ENCODE data around the gene GALNT18. TPM values are rescaled to one million over a fixed set of nuclear protein-coding genes. Genes with fewer than 3 reads are reported as not detected.

The GALNT18 gene
- total RNA-seq, 4 donors from 2014 or later: 3.5 to 31.4 (median 11.1) TPM

DNA sequence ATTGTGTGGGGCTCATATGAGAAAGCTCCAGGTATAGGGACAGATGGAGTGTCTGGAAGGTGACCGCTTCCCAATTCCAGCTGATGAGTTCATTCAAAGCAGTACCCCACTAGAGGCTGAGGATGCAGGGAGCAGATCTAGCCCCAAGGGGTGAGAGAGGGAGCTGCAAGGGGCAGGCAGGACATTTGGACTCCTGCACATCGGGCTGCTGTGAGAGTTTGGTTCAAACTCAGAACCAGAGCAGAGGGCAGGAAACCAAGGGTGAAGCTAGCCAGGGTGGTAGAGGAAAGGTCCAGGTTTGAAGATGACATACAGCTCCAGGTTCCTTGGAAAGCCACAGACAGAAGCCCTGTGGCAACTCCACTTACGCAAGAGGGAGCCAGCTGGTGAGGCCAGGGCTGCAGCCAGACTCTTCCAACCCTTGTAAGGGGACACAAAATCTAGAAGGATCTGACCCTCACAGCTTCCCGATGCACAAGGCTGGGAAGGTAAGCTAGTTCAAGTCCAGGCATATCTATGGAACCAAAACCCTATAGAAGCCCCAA is 270.7 kb downstream of the GALNT18 start:
- TF ChIP-seq POLR2A (IDR thresholded peaks at IDR 0.05): no peak
- TF ChIP-seq, protein P1, sequence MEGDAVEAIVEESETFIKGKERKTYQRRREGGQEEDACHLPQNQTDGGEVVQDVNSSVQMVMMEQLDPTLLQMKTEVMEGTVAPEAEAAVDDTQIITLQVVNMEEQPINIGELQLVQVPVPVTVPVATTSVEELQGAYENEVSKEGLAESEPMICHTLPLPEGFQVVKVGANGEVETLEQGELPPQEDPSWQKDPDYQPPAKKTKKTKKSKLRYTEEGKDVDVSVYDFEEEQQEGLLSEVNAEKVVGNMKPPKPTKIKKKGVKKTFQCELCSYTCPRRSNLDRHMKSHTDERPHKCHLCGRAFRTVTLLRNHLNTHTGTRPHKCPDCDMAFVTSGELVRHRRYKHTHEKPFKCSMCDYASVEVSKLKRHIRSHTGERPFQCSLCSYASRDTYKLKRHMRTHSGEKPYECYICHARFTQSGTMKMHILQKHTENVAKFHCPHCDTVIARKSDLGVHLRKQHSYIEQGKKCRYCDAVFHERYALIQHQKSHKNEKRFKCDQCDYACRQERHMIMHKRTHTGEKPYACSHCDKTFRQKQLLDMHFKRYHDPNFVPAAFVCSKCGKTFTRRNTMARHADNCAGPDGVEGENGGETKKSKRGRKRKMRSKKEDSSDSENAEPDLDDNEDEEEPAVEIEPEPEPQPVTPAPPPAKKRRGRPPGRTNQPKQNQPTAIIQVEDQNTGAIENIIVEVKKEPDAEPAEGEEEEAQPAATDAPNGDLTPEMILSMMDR (IDR thresholded peaks at IDR 0.05): no peak
- H3K27ac ChIP-seq: no peak overlapping the region
- no peak overlapping the region for H3K4me3 ChIP-seq
- no peaks in the 10 kb centered on the region for H3K27me3 ChIP-seq
- DNase-seq: no peak
- H3K36me3 ChIP-seq: no peaks in the 10 kb centered on the region
- H3K9me3 ChIP-seq: no peaks in the 10 kb centered on the region
- peaks cover 0 to 19% (median 0%) of the 10 kb centered on the region in 4 donors for H3K4me1 ChIP-seq

DNA sequence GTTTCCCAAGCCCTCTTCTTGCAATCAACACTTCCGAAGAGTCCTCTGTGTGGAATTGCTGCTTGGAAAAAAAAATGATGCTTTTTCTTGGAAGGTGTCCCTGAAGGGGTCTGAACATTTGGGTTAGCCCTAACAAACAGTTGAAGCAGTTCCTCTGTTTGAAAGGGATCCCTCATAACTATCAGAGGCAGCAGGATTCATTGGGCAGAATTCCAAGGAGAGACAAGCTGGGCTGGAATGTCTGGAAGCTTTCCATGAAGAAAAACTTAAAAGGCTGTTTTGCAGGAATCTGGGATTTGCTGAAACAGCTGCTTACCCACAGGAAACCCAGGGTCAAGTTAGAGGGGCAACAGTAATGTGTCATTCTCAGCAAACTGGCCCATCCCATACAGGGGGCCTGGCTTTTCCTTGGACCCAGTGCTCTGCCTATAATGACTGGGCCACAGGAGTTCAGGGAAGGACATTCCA is 271.9 kb downstream of the GALNT18 start:
- no peaks in the 10 kb centered on the region for H3K9me3 ChIP-seq
- no peak for TF ChIP-seq POLR2A (IDR thresholded peaks at IDR 0.05)
- TF ChIP-seq, protein P1 (IDR thresholded peaks at IDR 0.05): no peak
- H3K27ac ChIP-seq: peak overlapping the region in 1 of 4 donors; percentile 35
- DNase-seq: no peak
- no peaks in the 10 kb centered on the region for H3K36me3 ChIP-seq
- peaks cover 0 to 19% (median 0%) of the 10 kb centered on the region in 4 donors for H3K4me1 ChIP-seq
- no peaks in the 10 kb centered on the region for H3K27me3 ChIP-seq
- no peak overlapping the region for H3K4me3 ChIP-seq

DNA sequence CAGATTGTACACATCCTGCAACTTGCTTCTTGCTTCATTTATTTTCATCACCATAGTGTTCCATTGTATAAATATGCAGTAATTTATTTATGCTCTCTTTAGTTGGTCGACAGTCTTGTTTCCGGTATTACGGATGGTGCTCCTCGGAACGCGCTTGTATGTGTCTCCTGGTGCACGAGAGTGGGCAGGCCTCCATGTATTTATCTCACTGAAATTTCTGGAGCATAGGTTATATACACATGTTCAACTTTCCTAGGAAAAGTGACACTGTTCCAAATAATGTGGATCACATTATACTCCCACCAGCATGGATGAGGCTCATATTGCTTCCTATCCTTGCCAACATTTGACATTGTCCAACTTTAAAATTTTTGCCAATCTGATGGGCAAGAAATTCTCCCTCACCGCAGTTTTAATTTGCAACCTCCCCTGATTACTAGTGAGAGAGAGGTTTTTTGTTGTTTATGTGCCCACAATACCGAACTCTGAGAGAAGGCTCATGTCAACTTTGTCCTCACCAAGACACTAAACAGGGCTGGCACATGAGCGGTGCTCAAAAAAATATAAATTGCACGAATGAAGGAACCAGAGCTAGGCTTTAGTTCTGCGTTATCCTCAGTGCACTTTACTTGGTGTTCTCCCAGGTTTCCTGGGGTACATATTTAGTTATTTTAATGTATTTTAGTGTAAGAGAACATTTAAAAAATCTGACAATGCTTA is 272.5 kb downstream of the GALNT18 start:
- TF ChIP-seq POLR2A (IDR thresholded peaks at IDR 0.05): no peak
- TF ChIP-seq, protein P1 (IDR thresholded peaks at IDR 0.05): no peak
- H3K27ac ChIP-seq: peak overlapping the region in 1 of 4 donors; percentile 35
- no peak for DNase-seq

DNA sequence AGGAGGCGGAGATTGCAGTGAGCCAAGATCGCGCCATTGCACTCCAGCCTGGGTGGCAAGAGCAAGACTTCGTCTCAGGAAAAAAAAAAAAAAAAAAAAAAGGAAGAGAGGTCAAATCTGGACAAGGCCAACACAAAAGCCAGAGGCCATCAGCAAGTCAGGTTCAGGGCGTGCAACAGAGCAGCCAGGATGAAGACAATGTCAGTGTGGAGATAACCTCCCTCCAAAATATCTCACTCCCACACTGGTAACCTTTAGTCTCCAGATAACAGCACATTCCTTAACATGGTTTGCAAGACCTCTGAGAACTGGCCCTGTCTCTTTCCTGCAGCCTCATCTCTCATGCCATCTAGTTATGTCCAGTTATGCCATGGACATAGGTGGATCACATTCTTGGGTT is 273.5 kb downstream of the GALNT18 start:
- Histone ChIP-seq H3K4me1 (peaks cover 0 to 19% (median 0%) of the 10 kb centered on the region in 4 donors), H3K27me3 (no peaks in the 10 kb centered on the region), H3K27ac (no peak overlapping the region), H3K4me3 (no peak overlapping the region), H3K36me3 (no peaks in the 10 kb centered on the region), H3K9me3 (no peaks in the 10 kb centered on the region)
- DNase-seq: no peak
- no peak for TF ChIP-seq POLR2A (IDR thresholded peaks at IDR 0.05)
- TF ChIP-seq, protein P1 (IDR thresholded peaks at IDR 0.05): no peak

More for the DNA sequence above, 272.5 kb downstream of the GALNT18 start:
- no peaks in the 10 kb centered on the region for H3K36me3 ChIP-seq
- no peaks in the 10 kb centered on the region for H3K9me3 ChIP-seq
- H3K27me3 ChIP-seq: no peaks in the 10 kb centered on the region
- H3K4me3 ChIP-seq: no peak overlapping the region
- peaks cover 0 to 19% (median 0%) of the 10 kb centered on the region in 4 donors for H3K4me1 ChIP-seq

DNA sequence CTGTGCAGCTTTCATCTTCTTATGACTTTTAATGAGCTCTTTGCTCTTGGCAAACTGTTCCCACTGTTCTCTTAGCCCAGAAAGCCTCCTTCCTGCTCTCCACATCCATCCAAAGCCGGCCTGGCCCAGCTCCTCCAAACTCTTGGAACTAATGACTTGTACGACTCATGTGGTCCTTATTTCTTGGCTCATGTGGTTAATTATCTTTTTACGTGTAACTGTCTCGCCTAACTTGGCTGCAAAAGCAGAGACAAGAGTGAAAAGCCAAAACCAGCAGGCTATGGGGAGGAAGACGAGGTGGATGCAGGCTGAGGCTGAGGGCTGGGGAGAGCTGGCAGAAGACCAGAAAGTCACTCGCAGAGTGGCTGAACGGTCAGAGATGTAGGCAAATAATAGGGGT is 274.2 kb downstream of the GALNT18 start:
- Histone ChIP-seq H3K4me1 (peaks cover 0 to 19% (median 0%) of the 10 kb centered on the region in 4 donors), H3K27ac (no peak overlapping the region), H3K9me3 (no peaks in the 10 kb centered on the region), H3K4me3 (no peak overlapping the region), H3K36me3 (no peaks in the 10 kb centered on the region), H3K27me3 (no peaks in the 10 kb centered on the region)
- no peak for DNase-seq
- TF ChIP-seq POLR2A (IDR thresholded peaks at IDR 0.05): no peak
- TF ChIP-seq, protein P1 (IDR thresholded peaks at IDR 0.05): no peak
